ENCODE measurements around the gene ZNF750. TPM values are rescaled to one million over a fixed set of nuclear protein-coding genes. Genes with fewer than 3 reads are reported as not detected.
A peak's percentile ranks its signal among the peaks of the same experiment; 100 is the strongest.

ZNF750 gene
- total and polyA plus RNA-seq, 2 of the 13 experiments (the other 11 are each of a cell fraction or from before 2014, with no cell fraction given), result not detected

DNA sequence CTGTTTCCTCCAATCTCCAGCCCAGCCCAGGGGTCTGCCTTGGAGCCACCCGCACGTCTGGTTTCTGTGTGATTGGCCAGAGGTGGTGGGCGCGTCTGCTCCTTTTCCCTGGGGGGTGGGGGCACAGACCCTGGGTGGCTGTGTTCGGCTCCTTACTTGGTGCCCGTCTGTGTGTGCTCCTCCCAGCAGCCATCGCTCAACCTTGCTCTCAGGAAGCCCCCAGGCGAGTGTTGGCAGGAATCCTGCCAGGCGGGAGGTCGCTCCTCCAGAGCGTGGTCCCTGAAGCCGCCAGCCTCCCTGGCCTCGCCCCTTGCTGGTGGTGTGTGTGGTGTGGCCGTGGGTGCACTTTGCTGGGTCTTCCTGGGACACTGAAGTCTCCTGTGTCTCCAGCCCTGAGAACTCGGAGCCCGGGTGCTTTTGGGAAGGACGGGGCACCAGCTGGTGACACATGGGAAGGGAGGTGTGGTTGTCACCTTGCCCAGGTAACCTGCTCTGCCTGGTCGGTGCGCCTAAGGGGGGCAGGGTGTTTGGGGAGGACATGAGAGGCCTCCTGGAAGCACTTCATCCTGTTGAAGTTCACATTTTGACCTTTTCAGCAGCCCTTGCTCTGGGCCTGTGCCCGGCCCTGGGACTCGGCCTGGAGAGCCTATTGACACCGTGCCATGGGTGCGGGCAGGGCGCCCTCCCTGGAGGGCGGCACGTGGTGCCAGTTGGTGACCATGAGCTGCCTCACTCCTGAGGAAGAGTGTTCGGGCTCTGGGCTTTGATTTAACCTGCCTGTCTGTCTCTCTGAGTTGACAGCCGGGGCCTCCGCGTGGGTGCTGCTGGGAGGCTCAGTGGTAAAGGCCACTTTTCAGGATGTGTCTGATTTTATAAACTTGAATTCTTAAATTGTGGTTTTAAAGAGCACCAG is 49.0 kb upstream of the ZNF750 start (continued):
- TF ChIP-seq, protein P1, sequence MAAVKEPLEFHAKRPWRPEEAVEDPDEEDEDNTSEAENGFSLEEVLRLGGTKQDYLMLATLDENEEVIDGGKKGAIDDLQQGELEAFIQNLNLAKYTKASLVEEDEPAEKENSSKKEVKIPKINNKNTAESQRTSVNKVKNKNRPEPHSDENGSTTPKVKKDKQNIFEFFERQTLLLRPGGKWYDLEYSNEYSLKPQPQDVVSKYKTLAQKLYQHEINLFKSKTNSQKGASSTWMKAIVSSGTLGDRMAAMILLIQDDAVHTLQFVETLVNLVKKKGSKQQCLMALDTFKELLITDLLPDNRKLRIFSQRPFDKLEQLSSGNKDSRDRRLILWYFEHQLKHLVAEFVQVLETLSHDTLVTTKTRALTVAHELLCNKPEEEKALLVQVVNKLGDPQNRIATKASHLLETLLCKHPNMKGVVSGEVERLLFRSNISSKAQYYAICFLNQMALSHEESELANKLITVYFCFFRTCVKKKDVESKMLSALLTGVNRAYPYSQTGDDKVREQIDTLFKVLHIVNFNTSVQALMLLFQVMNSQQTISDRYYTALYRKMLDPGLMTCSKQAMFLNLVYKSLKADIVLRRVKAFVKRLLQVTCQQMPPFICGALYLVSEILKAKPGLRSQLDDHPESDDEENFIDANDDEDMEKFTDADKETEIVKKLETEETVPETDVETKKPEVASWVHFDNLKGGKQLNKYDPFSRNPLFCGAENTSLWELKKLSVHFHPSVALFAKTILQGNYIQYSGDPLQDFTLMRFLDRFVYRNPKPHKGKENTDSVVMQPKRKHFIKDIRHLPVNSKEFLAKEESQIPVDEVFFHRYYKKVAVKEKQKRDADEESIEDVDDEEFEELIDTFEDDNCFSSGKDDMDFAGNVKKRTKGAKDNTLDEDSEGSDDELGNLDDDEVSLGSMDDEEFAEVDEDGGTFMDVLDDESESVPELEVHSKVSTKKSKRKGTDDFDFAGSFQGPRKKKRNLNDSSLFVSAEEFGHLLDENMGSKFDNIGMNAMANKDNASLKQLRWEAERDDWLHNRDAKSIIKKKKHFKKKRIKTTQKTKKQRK (IDR thresholded peaks at IDR 0.05; ENCODE audit: low read length), result no peak
- TF ChIP-seq, protein P2, sequence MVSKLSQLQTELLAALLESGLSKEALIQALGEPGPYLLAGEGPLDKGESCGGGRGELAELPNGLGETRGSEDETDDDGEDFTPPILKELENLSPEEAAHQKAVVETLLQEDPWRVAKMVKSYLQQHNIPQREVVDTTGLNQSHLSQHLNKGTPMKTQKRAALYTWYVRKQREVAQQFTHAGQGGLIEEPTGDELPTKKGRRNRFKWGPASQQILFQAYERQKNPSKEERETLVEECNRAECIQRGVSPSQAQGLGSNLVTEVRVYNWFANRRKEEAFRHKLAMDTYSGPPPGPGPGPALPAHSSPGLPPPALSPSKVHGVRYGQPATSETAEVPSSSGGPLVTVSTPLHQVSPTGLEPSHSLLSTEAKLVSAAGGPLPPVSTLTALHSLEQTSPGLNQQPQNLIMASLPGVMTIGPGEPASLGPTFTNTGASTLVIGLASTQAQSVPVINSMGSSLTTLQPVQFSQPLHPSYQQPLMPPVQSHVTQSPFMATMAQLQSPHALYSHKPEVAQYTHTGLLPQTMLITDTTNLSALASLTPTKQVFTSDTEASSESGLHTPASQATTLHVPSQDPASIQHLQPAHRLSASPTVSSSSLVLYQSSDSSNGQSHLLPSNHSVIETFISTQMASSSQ (IDR thresholded peaks at IDR 0.05; ENCODE audit: low read depth), result no peak
- TF ChIP-seq, protein P2 (CRISPR knock-in tag; IDR thresholded peaks at IDR 0.05; ENCODE audit: borderline replicate concordance), result no peak
- TF ChIP-seq ZMAT3 (CRISPR knock-in tag; conservative IDR thresholded peaks at IDR 0.05) (no peak), MXI1 (IDR thresholded peaks at IDR 0.05; ENCODE audit: borderline replicate concordance, low read depth, low read length) (no peak; the same call in 2 of the 3 replicates), SNRNP70 (IDR thresholded peaks at IDR 0.05; ENCODE audit: low read depth, low read length) (no peak), WIZ (CRISPR knock-in tag; IDR thresholded peaks at IDR 0.05) (no peak), ZNF234 (CRISPR knock-in tag; conservative IDR thresholded peaks at IDR 0.05) (no peak), NR2F6 (IDR thresholded peaks at IDR 0.05) (no peak), NR2F6 (CRISPR knock-in tag; IDR thresholded peaks at IDR 0.05) (peak; percentile 25; the same call in 1 of the 2 replicates), ZNF460 (CRISPR knock-in tag; IDR thresholded peaks at IDR 0.05; ENCODE audit: borderline replicate concordance) (no peak), MIER3 (CRISPR knock-in tag; IDR thresholded peaks at IDR 0.05; ENCODE audit: borderline replicate concordance) (no peak)
- TF ChIP-seq, protein P3, sequence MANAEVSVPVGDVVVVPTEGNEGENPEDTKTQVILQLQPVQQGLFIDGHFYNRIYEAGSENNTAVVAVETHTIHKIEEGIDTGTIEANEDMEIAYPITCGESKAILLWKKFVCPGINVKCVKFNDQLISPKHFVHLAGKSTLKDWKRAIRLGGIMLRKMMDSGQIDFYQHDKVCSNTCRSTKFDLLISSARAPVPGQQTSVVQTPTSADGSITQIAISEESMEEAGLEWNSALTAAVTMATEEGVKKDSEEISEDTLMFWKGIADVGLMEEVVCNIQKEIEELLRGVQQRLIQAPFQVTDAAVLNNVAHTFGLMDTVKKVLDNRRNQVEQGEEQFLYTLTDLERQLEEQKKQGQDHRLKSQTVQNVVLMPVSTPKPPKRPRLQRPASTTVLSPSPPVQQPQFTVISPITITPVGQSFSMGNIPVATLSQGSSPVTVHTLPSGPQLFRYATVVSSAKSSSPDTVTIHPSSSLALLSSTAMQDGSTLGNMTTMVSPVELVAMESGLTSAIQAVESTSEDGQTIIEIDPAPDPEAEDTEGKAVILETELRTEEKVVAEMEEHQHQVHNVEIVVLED (CRISPR knock-in tag; IDR thresholded peaks at IDR 0.05; ENCODE audit: borderline replicate concordance), result 0 out of 2 replicates have a peak, but pooled peaks have one; percentile 49
- TF ChIP-seq, protein P4, sequence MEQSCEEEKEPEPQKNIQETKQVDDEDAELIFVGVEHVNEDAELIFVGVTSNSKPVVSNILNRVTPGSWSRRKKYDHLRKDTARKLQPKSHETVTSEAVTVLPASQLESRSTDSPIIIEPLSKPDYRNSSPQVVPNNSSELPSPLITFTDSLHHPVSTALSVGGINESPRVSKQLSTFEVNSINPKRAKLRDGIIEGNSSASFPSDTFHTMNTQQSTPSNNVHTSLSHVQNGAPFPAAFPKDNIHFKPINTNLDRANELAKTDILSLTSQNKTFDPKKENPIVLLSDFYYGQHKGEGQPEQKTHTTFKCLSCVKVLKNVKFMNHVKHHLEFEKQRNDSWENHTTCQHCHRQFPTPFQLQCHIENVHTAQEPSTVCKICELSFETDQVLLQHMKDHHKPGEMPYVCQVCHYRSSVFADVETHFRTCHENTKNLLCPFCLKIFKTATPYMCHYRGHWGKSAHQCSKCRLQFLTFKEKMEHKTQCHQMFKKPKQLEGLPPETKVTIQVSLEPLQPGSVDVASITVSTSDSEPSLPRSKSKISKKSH (CRISPR knock-in tag; IDR thresholded peaks at IDR 0.05; ENCODE audit: borderline replicate concordance), result no peak
